Epithelial cell of proximal tubule (primary cell): ENCODE data around the gene SORCS2. TPM values are rescaled to one million over a fixed set of nuclear protein-coding genes. Genes with fewer than 3 reads are reported as not detected.

Experiments
- DNase-seq: peaks from one replicate; pipeline ENCODE4 v3.0.0-alpha.2; 2011; ENCODE audit warnings: low read depth
- H3K4me3 ChIP-seq: 2 replicates; pipeline ENCODE4 v1.5.1; 2011; ENCODE audit warnings: low read depth, mild to moderate bottlenecking, low read length
- total RNA-seq: library from RNA; depleted of rRNA; stranded (reverse); fragments of >200 nt; gene quantifications from 2 replicates; pipeline ENCODE4 v1.2.3, GENCODE V29; 2015
- TF ChIP-seq, protein P1 (sequence below): conservative IDR thresholded peaks from 2 replicates; pipeline ENCODE4 v1.5.1; 2012; ENCODE audit warnings: low read depth, mild to moderate bottlenecking, low read length

Gene SORCS2
- total RNA-seq, 1 donor from 2014 or later, result 0.29 TPM

DNA sequence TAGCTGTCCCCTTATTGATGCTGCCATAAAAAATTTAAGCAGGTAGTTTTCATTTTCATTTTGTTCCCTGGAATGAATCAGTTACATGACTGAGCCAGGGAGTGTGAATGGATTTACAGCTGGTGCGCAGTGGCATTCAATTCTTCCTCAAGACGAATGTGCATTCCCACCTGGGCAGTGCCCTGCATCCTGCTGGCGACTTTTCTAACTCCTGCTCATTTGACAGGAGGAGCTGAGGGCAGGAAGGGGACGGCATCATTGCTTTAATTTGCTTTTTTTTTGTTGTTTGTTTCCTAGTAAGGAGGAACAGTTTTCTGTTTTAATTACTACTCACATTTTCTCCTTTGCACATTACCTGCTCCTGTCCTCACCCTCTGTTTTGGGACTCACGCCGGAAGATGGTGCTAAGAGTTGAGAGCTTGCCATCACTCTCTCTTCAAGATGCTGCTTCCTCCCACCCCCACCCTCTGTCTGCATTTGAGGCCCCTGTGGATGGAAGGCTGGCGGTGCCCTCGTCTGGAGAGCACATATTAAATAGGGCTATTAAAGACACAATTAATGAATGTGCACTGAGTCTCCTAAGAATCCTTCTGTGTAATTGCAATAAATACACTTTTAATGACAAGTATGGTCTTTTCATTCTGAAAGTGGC is 206.6 kb downstream of the SORCS2 start:
- TF ChIP-seq, protein P1, sequence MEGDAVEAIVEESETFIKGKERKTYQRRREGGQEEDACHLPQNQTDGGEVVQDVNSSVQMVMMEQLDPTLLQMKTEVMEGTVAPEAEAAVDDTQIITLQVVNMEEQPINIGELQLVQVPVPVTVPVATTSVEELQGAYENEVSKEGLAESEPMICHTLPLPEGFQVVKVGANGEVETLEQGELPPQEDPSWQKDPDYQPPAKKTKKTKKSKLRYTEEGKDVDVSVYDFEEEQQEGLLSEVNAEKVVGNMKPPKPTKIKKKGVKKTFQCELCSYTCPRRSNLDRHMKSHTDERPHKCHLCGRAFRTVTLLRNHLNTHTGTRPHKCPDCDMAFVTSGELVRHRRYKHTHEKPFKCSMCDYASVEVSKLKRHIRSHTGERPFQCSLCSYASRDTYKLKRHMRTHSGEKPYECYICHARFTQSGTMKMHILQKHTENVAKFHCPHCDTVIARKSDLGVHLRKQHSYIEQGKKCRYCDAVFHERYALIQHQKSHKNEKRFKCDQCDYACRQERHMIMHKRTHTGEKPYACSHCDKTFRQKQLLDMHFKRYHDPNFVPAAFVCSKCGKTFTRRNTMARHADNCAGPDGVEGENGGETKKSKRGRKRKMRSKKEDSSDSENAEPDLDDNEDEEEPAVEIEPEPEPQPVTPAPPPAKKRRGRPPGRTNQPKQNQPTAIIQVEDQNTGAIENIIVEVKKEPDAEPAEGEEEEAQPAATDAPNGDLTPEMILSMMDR, result no peak
- DNase-seq, result no peak
- no peak overlapping the region for H3K4me3 ChIP-seq

DNA sequence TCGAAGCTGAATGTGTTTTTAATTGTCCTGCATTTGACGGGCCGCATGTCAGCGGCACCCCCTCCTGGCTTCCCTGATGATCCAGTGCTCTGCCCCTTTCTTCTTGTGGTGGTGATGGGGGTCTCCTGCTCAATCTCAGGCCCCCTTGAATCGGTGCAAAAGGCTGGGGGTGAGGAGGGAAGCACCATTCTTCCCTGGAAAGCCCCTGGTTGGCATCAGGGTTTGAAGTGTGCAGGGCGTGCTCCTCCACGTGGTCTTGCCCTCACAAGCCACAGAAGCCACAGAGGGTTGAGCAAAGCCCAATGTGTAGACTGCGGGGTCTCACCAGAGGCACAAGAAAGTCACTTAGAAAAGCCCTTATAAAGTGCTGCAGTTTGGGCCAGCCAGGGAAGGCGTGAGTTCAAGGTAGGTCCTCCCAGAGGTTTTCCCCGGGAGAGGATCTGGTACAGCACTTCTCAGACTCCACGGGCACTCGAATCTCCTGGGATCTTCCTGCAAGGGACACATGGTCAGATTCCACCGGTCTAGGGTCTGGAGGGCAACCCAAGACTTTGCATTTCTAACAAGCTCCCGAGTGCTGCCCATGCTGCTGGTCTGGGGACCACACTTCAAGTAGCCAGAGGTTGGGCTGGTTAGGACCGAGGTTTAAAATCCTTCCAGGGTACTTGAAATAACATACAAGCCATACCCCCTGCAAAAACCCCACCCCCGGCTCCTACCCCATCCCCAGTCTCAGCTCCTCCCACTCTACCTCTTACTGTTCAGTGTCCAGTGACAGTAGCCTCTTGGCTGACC is 207.3 kb downstream of the SORCS2 start:
- DNase-seq, result no peak
- TF ChIP-seq, protein P1, result no peak
- no peak overlapping the region for H3K4me3 ChIP-seq

DNA sequence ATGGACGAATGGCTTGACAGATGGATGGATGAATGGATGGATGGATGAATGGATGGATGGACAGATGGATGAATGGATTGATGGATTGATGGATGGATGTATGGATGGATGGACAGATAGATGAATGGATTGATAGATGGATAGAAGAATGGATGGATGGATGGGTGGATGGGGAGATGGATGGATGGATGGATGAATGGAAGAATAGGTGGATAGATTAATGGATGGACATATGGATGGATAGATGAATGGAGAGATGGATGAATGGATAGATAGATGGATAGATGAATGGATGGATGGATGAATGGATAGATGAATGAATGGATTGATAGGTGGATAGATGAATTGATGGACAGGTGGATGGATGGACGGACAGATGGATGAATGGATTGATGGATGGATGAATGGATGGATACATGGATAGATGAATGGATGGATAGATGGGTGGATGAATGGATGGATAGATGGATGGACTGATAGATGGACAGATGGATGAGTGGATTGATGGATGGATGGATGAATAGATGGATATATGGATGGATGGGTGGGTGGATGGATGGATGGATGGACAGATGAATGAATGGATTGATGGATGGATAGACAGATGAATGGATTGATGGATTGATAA is 208.4 kb downstream of the SORCS2 start:
- no peak for DNase-seq
- TF ChIP-seq, protein P1, result no peak
- no peak overlapping the region for H3K4me3 ChIP-seq

DNA sequence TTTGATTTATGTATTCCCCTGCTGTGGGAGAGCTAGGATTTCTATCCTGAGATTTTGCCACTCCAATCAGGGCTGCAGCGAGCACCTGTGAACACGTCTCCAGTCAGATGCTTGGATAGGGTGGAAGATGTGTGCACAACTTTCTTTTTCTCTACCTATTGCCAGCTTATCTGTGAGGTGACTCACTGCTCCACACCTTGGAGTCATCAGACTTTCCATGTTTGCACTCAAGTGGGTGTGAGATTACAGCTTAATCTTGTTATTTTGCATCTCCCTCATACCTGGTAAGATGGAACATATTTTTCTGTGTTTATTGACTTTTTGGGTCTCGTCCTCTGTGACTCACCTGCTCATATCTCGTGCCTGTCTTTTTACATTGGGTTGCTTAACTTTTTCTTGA is 210.2 kb downstream of the SORCS2 start:
- TF ChIP-seq, protein P1, result no peak
- H3K4me3 ChIP-seq, result no peak overlapping the region
- DNase-seq, result no peak

DNA sequence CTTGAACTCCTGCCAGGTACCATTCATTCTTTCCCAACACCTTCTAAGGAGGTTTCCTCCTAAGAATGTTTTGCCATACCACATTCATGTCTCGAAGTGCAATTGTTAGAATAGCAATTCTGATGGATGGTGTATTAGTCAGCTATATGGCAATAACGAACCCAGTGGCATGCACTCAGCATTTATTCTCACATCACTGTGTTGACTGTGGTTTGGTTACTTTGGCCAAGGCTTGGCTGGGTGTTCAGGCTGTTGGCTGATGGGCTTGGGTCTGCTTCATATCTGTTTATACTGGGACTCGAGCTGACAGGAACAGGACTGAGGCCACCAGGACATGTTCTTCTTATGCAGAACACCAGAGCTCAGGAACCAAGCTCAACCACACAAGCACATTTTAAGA is 210.7 kb downstream of the SORCS2 start:
- H3K4me3 ChIP-seq, result no peak overlapping the region
- TF ChIP-seq, protein P1, result no peak
- DNase-seq, result no peak

DNA sequence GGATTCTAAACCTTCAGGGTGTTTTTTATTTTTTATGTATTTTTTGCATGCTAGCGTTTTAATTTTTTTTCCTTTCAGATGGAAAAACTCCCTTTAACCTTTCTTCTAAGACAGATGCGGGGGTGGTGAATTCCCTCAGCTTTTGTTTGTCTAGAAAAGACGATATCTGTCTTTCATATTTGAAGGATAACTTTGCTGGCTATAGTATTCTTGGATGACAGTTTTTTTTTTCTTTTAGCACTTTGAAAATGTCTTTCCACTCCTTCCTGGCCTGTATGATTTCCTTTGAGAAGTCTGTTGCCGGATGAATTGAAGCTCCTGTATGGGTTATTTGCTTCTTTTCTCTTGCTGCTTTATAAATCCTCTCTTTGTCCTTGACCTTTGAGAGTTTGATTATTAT is 215.8 kb downstream of the SORCS2 start:
- DNase-seq, result no peak
- no peak overlapping the region for H3K4me3 ChIP-seq
- TF ChIP-seq, protein P1, result no peak
